GM19438 (cell line): ENCODE data around the gene HSCB.
"Not testable (repeated sequence)": the region's sequence is repeated elsewhere in the genome, so short reads cannot be mapped to it uniquely, and the experiment has no call there.

ENCODE experiments used
- ATAC-seq: cut with Tn5 transposase; IDR thresholded peaks from one replicate; pipeline ENCODE4 v1.9.1; 2021; ENCODE audit warnings: low read depth; ENCODE audit not compliant: unreplicated experiment

The HSCB gene

DNA sequence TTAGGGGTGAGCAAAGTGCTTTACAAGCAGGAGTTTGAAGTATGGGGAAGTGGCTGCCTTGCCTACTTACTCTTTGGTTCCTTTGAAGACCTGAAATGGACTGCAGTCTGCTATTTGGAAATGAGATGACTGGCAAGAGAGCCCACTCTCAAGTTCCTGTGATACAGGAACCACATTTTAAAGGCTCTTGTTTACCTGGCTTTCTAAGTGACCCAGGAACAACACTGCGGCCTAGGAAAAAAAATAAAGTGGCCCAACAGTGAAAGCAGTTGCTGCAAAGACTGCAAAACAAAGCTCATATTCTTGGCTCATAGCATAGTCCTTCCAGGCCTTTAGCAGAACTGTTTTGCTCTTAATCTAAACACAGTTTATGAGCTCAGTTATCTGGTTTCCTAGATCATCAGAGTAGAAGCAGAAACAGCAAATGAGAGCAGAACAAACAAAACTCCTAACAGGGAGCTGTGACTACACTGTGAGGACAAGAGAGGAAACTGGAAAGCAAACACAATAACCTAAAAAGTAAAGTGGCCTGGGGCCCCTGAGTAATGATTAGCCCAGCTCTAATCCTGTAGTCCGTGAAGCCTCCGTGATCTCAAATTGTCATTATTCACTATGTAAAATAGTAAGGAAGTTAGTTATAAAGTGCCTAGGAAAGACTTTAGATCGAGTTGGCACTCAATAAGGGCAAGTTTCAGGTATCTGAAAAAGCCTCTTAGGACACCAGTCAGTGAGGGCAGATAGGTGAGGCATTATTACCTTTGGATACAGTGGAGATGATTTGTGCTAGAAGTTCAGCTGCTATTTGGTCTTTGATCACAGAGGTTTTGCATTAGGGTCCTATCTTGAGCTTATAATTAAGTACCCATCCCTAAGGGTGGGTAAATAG is 42.2 kb downstream of the HSCB start:
- ATAC-seq, result no peak

DNA sequence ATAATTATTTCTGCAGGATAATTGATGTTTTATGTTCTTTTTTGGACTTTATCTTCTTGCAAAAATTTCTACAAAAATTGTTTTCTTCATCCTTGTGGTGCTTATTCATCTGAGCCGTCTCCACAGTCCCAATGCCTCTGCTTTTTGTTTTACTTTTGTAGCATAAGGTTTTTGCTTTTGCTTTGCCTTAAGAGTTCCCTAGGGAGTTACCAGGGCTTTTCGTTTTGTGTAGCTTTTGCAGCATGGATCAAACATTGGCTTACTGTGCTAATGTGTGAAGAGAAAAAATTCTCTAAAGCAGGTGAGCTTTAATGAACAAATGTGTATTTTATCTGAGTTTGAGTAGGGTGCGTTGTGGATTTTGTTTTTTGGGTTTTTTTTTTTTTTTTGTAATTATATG is 46.8 kb downstream of the HSCB start:
- no peak for ATAC-seq

DNA sequence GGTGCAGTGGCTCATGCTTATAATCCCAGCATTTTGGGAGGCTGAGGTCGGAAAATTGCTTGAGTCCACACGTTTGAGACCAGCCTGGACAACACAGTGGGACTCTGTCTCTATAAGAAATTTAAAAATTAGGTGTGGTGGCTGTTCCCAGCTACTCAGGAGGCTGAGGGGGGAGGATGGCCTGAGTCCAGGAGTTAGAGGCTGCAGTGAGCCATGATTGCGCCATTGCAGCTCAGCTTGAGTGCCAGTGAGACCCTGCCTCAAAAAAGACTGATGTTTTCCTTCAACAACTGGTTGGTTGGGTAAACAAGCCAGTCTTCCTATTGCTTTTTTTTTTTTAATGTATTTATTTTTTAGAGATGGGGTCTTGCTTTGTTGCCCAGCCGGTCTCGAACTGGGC is 49.3 kb downstream of the HSCB start:
- ATAC-seq, result no peak

- peak; percentile 71 for ATAC-seq
These were observed 50.1 kb downstream of the HSCB start for GRCh38 chr22:28791841-28792490.

DNA sequence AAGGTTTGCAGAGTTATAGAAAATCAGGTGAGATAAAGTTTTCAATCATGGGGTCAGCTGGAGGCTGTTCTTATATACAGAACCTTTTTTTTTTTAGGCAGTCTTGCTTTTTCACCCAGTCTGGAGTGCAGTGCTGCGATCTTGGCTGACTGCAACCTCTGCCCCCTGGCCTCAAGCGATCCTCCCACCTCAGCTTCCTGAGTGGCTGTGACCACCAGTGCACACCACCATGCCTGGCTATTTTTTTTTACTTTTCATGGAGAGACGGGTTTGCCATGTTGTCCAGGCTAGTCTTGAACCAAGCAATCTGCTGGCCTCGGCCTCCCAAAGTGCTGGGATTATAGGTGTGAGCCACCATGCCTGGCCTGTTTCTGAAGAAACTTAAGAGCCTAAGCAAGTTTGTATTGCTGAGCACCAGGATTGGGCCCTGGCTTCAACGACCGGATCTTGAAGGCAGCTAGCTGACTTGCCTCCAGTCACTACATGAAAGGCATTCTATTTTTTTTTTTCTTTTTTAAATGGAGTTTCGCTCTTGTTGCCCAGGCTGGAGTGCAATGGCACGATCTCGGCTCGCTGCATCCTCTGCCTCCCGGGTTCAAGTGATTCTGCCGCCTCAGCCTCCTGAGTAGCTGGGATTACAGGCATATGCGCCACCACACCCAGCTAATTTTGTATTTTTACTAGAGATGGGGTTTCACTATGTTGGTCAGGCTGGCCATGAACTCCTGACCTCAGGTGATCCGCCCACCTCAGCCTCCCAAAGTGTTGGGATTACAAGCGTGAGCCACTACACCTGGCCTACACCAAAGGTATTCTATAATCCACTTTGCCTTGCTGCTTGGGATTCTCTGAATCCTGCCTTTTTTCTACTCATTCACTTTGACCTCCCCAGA is 50.9 kb downstream of the HSCB start:
- peak; percentile 52 for ATAC-seq

GRCh38 chr22:28793976-28794584 is 52.2 kb downstream of the HSCB start:
- ATAC-seq, result no peak

- no peak for ATAC-seq
These were observed 53.3 kb downstream of the HSCB start for GRCh38 chr22:28795071-28795693.

DNA sequence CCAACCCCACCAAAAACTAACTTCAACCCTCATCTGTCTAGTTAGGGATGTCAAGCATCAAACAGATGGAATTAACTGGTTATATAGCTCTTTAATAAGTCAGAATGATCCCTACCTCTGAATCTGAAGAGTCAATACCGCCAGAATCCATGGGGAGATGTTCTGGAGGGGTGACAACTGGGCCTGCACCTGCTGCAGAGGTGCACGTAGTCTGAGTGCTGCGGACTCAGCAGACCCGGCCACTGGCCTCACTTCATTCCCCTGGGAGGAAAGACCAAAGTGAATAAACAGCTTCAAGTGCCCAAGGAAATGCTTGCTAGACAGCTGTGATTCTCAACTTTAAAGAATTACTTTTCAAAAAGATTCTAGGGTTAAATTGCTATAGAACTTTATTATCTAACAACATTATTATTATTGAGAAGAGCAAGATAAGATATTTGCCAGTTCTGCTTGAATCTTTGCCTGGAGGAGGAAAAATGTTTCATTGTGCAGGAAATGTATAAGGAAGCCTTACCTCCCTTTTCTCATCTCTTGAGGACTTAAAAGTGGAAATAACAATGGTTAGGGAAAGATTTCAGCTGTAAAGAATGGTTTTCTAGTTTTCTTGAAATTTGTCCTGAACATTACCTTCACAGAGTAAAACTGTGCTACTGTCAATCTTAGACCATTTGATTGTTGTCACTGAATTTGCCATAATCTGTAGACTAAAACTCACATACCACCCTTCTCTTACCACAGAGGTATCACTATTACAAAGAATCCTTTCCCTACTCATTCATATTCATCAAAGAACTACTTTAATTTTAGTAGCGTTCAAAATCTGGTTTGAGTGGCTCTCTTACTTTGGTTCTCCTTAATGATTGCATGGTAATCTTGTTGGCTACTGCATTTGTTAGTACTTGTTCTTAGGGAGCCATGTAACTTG is 54.4 kb downstream of the HSCB start:
- ATAC-seq, result no peak

DNA sequence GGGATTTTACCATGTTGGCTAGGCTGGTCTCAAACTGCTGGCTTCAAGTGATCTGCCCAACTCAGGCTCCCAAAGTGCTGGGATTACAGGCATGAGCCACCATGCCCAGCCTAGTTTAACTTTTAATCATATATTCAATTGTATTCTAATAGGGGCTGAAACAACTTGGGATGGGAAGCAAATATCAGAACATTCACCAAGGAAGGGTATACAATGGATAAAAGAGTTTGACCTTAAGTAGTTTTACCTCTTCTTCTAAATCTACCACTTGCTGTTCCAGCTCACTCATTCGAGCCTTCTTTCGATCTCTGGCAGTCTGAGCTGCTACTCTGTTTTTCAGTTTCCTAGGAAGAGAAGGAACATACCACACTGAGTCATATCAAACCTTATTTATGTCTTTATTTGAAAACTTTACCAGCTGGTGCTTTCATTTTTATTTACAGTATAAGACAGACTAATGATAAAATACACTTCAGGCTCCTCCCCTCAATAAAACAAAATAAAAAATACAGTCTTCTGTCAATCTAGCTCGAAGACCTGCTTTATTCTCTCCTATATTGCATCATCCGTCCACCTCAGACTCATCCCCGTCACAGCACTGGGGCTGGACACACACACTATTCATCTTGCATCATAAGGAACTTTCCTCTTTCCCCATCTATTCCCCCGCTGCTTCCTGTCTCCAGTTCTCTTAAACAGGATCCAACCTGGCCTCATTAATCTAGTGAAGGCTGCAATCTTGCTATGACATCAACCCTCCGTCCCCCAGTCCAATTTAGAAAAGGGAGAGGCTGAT is 57.2 kb downstream of the HSCB start:
- no peak for ATAC-seq

- peak; percentile 18 for ATAC-seq
These were observed 57.9 kb downstream of the HSCB start for GRCh38 chr22:28799606-28800307.

DNA sequence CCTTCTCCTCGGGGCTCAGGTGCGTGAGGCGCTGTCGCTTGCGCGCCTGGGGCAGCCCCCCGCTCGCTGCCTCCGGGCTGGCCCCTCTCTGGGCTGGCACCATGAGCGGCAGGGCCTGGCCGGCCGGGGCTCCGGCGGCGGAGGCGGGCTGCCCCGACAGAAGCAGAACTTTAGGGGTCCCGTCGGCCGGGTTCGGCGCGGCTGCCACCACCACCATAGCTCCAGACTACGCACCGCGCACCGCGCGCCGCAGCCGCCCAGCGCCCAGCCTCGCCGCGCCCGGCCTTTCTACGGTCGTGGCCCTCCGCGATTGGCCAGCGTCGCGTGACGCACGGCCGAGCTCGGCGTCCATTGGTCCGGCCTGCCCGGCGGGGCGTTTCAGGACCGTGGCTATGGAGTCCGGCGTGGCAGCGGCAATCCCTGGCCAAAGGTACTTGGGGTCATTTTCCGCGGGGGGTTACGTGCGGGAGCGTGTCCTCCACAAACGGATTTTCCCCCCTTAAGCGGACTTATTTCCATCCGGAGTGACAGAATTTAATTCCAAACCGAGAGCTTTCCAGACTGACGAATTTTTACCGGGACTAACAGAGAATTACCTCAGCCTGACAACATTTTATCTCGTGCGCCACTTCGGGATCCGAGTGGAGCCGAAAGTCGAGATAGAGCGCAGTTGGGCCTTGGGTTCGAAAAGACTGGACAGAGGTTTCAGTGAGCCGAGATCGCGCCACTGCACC is 58.6 kb downstream of the HSCB start, which contains the start of gene XBP1:
XBP1 (minus strand) TSS at position 262 of the 734 bp plus-strand sequence.
- ATAC-seq, result peak; percentile 87

GRCh38 chr22:28801845-28802594 is 60.2 kb downstream of the HSCB start:
- ATAC-seq, result no peak

GRCh38 chr22:28802595-28803123 is 60.8 kb downstream of the HSCB start:
- no peak for ATAC-seq

- not testable (repeated sequence) for ATAC-seq
These were observed 63.6 kb downstream of the HSCB start for GRCh38 chr22:28805426-28805825.
